GM12892 (cell line): ENCODE results near the gene KIR3DL1.

ENCODE experiments used
- POLR2A ChIP-seq: IDR thresholded peaks from 2 replicates; pipeline ENCODE4 v1.6.1; 2011; ENCODE audit warnings: low read depth, low read length, control low read depth
- TAF1 ChIP-seq: IDR thresholded peaks from 2 replicates; pipeline ENCODE4 v1.6.1; 2011; ENCODE audit warnings: low read depth, mild to moderate bottlenecking, control low read depth, low read length, borderline replicate concordance

DNA sequence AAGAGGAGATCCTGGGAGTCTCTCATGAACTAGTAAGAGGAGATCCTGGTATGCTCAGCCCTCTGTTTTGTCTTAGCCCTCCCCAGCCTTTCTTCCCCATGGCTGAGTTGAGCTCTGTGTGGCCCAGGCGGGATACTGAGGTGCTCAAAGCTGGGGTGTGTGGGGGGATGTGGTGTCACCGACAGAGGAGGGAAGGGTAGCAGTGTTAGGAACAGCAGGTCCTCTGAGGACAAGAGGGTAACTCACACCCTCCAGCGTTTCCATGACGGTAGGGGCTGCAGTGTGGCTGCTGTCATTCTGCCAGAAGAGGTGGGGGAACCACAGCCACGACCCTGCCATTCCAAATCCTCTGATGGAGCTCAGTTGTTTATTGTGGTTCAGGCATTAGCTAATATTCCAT lies 12.2 kb upstream of the KIR3DL1 start:
- TF ChIP-seq POLR2A (no peak), TAF1 (no peak)
